H1 (cell line): ENCODE results near the gene PIGL. TPM values are rescaled to one million over a fixed set of nuclear protein-coding genes. Genes with fewer than 3 reads are reported as not detected.

Source experiments
- CTCF ChIA-PET: fragments of 300-600 bp; sonication (Branson Sonifier 250); formaldehyde crosslinking; loops from one replicate; lab custom pipeline; 2021; ENCODE audit not compliant: partially characterized antibody; lab: Charles Lee
- POLR2A ChIA-PET: fragments of 300-600 bp; sonication (Branson Sonifier 250); formaldehyde crosslinking; loops from one replicate; lab custom pipeline; 2021; ENCODE audit warnings: inconsistent platforms; ENCODE audit not compliant: partially characterized antibody; lab: Charles Lee
- DNase-seq, 2 experiments: peaks; one replicate each; pipeline versions ENCODE4 v3.0.0 to v3.0.0-alpha.2; 2010 to 2022; ENCODE audit warnings: low spot score in 2 of 2, low read depth in 1 of 2, mixed read lengths in 1 of 2
- FAIRE-seq: peaks from 2 replicates; lab custom pipeline; 2011; peaks lifted over from hg19 to GRCh38; lab: Jason Lieb, UNC
- H2AFZ ChIP-seq: 2 replicates; pipeline ENCODE4 v1.8.1; 2012; ENCODE audit warnings: low read length, inconsistent platforms
- H2AK5ac ChIP-seq: 2 replicates; pipeline ENCODE4 v1.6.1; 2013; ENCODE audit warnings: low read depth, low read length
- H2BK120ac ChIP-seq: replicated peaks from 2 replicates; pipeline ENCODE3; 2013; ENCODE audit warnings: low read depth, low read length, inconsistent platforms
- H2BK12ac ChIP-seq: 2 replicates; pipeline ENCODE4 v1.6.1; 2013; ENCODE audit warnings: low read depth, low read length
- H2BK15ac ChIP-seq: 2 replicates; pipeline ENCODE4 v1.6.1; 2013; ENCODE audit warnings: low read length
- H2BK20ac ChIP-seq: 2 replicates; pipeline ENCODE4 v1.6.1; 2013; ENCODE audit warnings: low read length
- H2BK5ac ChIP-seq: 2 replicates; pipeline ENCODE4 v1.6.1; 2013; ENCODE audit warnings: low read depth, low read length
- H3K14ac ChIP-seq: 2 replicates; pipeline ENCODE4 v1.6.1; 2013; ENCODE audit warnings: inconsistent platforms; ENCODE audit not compliant: insufficient read length
- H3K18ac ChIP-seq: 2 replicates; pipeline ENCODE4 v1.6.1; 2013; ENCODE audit warnings: low read length; ENCODE audit errors: extremely low read depth
- H3K23ac ChIP-seq: 2 replicates; pipeline ENCODE4 v1.6.1; 2013; ENCODE audit warnings: inconsistent platforms; ENCODE audit not compliant: insufficient read length
- H3K23me2 ChIP-seq: 2 replicates; pipeline ENCODE4 v1.6.1; 2013; ENCODE audit warnings: low read depth, low read length
- H3K27ac ChIP-seq: 2 replicates; pipeline ENCODE4 v1.6.1; 2011; ENCODE audit warnings: low read depth, low read length, inconsistent platforms
- H3K27me3 ChIP-seq, 4 experiments: replicated peaks in 1 of 4; 1 replicate in 1 of 4; 2 replicates in 3 of 4; pipeline versions ENCODE4 v1.6.1 to v1.8.1; 2011 to 2013; ENCODE audit warnings: low read length in 3 of 4, mild to moderate bottlenecking in 3 of 4, inconsistent platforms in 2 of 4, mixed read lengths in 2 of 4, moderate library complexity in 1 of 4; ENCODE audit not compliant: control insufficient read depth in 3 of 4, insufficient read depth in 3 of 4; ENCODE audit errors: extremely low read depth in 1 of 4
- H3K36me3 ChIP-seq, 4 experiments: 2 replicates each; pipeline versions ENCODE4 v1.6.1 to v1.8.1; 2011 to 2013; ENCODE audit warnings: mild to moderate bottlenecking in 4 of 4, low read length in 3 of 4, moderate library complexity in 2 of 4, control low read depth in 1 of 4, inconsistent platforms in 1 of 4; ENCODE audit not compliant: insufficient read depth in 4 of 4, control insufficient read depth in 2 of 4
- H3K4ac ChIP-seq: replicated peaks from 2 replicates; pipeline ENCODE3; 2013; ENCODE audit warnings: low read length, low read depth, mixed read lengths, inconsistent platforms; ENCODE audit not compliant: insufficient read length
- H3K4me1 ChIP-seq, 4 experiments: replicated peaks in 1 of 4; 1 replicate in 1 of 4; 2 replicates in 3 of 4; pipeline versions ENCODE4 v1.6.1 to v1.8.1; 2011 to 2013; ENCODE audit warnings: low read length in 3 of 4, inconsistent platforms in 2 of 4, mixed read lengths in 1 of 4; ENCODE audit not compliant: insufficient read depth in 4 of 4, control insufficient read depth in 3 of 4
- H3K4me2 ChIP-seq, 2 experiments: 2 replicates each; pipeline versions ENCODE4 v1.6.1 to v1.8.1; 2011 to 2013; ENCODE audit warnings: low read depth in 2 of 2, low read length in 2 of 2, control low read depth in 1 of 2, inconsistent platforms in 1 of 2, mild to moderate bottlenecking in 1 of 2; ENCODE audit not compliant: insufficient read depth in 1 of 2
- H3K4me3 ChIP-seq, 4 experiments: fragments of 200-600, 300-600 bp in 1 of 4; sonication (generic), shearing (Covaris generic), sonication (Bioruptor Twin) in 1 of 4; 2 replicates each; pipeline versions ENCODE4 v1.5.1 to v1.8.1; 2011 to 2016; ENCODE audit warnings: low read length in 4 of 4, low read depth in 3 of 4, control low read depth in 2 of 4, inconsistent platforms in 2 of 4, mild to moderate bottlenecking in 2 of 4, mixed read lengths in 1 of 4, moderate library complexity in 1 of 4; ENCODE audit not compliant: insufficient read depth in 2 of 4; ENCODE audit errors: extremely low read depth in 1 of 4
- H3K56ac ChIP-seq: replicated peaks from 2 replicates; pipeline ENCODE3; 2013; ENCODE audit warnings: low read depth, mild to moderate bottlenecking, mixed read lengths, low read length, inconsistent platforms; ENCODE audit not compliant: insufficient read length
- H3K79me1 ChIP-seq: 2 replicates; pipeline ENCODE4 v1.6.1; 2013; ENCODE audit warnings: low read depth, low read length, control low read depth
- H3K79me2 ChIP-seq, 2 experiments: 2 replicates each; pipeline versions ENCODE4 v1.6.1 to v1.8.1; 2012 to 2013; ENCODE audit warnings: low read length in 2 of 2, mild to moderate bottlenecking in 2 of 2, inconsistent platforms in 1 of 2; ENCODE audit not compliant: insufficient read depth in 2 of 2, control insufficient read depth in 1 of 2
- H3K9ac ChIP-seq, 4 experiments: replicated peaks in 1 of 4; 1 replicate in 1 of 4; 2 replicates in 3 of 4; pipeline versions ENCODE4 v1.6.1 to v1.8.1; 2011 to 2013; ENCODE audit warnings: low read depth in 3 of 4, low read length in 3 of 4, control low read depth in 2 of 4, mild to moderate bottlenecking in 2 of 4, moderate library complexity in 2 of 4, inconsistent platforms in 1 of 4; ENCODE audit errors: extremely low read depth in 1 of 4
- H3K9me3 ChIP-seq, 2 experiments: 2 replicates each; pipeline versions ENCODE4 v1.6.1 to v1.8.1; 2012 to 2013; ENCODE audit warnings: mild to moderate bottlenecking in 2 of 2, moderate library complexity in 2 of 2, control low read depth in 1 of 2, inconsistent platforms in 1 of 2, low read depth in 1 of 2, low read length in 1 of 2, mixed read lengths in 1 of 2; ENCODE audit not compliant: insufficient read depth in 2 of 2
- H4K20me1 ChIP-seq, 2 experiments: replicated peaks in 1 of 2; 2 replicates each; pipeline versions ENCODE3 to v1.8.1; 2011 to 2013; ENCODE audit warnings: inconsistent platforms in 2 of 2, low read length in 2 of 2, mild to moderate bottlenecking in 1 of 2; ENCODE audit not compliant: insufficient read depth in 2 of 2, control insufficient read depth in 1 of 2
- H4K5ac ChIP-seq: 2 replicates; pipeline ENCODE4 v1.6.1; 2013; ENCODE audit warnings: low read length, low read depth, mixed read lengths, inconsistent platforms; ENCODE audit not compliant: insufficient read length
- H4K8ac ChIP-seq: 2 replicates; pipeline ENCODE4 v1.8.0; 2013; ENCODE audit warnings: mild to moderate bottlenecking, moderate library complexity, low read length, inconsistent platforms; ENCODE audit not compliant: insufficient read depth; ENCODE audit errors: extremely low read depth
- H4K91ac ChIP-seq: replicated peaks from 2 replicates; pipeline ENCODE3; 2013; ENCODE audit warnings: low read length, mixed read lengths, inconsistent platforms; ENCODE audit not compliant: insufficient read length
- ATF3 ChIP-seq: IDR thresholded peaks from 2 replicates; pipeline ENCODE4 v1.6.1; 2011; ENCODE audit warnings: low read depth, mild to moderate bottlenecking, low read length; ENCODE audit not compliant: insufficient read depth
- JUND ChIP-seq: IDR thresholded peaks from 2 replicates; pipeline ENCODE4 v1.6.1; 2011; ENCODE audit warnings: mild to moderate bottlenecking, improper control_type of control experiment, low read length
- POU5F1 ChIP-seq: IDR thresholded peaks from 2 replicates; pipeline ENCODE4 v1.6.1; 2011; ENCODE audit warnings: low read depth, mild to moderate bottlenecking, low read length, moderate library complexity
- SIX5 ChIP-seq: IDR thresholded peaks from 2 replicates; pipeline ENCODE4 v1.6.1; 2011; ENCODE audit warnings: mild to moderate bottlenecking, low read depth, low read length
- ZNF274 ChIP-seq: IDR thresholded peaks from 2 replicates; pipeline ENCODE4 v1.7.0; 2012; ENCODE audit warnings: low read length, borderline replicate concordance; ENCODE audit errors: extremely low read depth
- WGBS, 2 experiments: shearing (Covaris generic) in 1 of 2; methylation state at CpG; one replicate each; pipeline versions ENCODE4 v1.1.6 to v1.1.7; 2013 to 2015; ENCODE audit warnings: low lambda C conversion rate in 2 of 2, mixed read lengths in 2 of 2, inconsistent platforms in 1 of 2, low coverage in 1 of 2, missing lambda C conversion rate in 1 of 2; ENCODE audit not compliant: insufficient replicate concordance in 2 of 2, insufficient coverage in 1 of 2, insufficient read length in 1 of 2; ENCODE audit errors: extremely low coverage in 1 of 2, missing lambda C conversion rate in 1 of 2; 5-methylcytosine and 5-hydroxymethylcytosine counted together
- polyA plus RNA-seq, 7 experiments: library from polyadenylated mRNA; depleted of rRNA in 3 of 7; stranded (reverse) in 5 of 7; unstranded in 2 of 7; fragments of >200 nt in 5 of 7; fragments of 200-250 nt in 2 of 7; gene quantifications; 1 replicate in 5 of 7; 2 replicates in 1 of 7; 4 replicates in 1 of 7; pipeline versions ENCODE4 v1.2.1 to v1.2.3, GENCODE V29; 2011 to 2013; ENCODE audit warnings: missing spikeins in 2 of 7, mixed read lengths in 2 of 7
- total RNA-seq: library from RNA; stranded (reverse); fragmentation: NEBNext Ultra II Directional; extraction: Animal tissue kit (Norgen Biotek cat#: 25700); gene quantifications from 2 replicates; pipeline ENCODE4 v1.2.1, GENCODE V29; 2021

PIGL gene
- total and polyA plus RNA-seq, 2 of the 8 experiments (the other 6 are each of a cell fraction or from before 2014, with no cell fraction given), result 28.4 to 30.8 TPM

GRCh38 chr17:16250635-16251034, 33.6 kb downstream of the PIGL start:
- no peak overlapping the region for H4K5ac ChIP-seq
- no peak overlapping the region for H3K23ac ChIP-seq
- DNase-seq (no peak), FAIRE-seq (no peak)
- H2BK120ac ChIP-seq, result no peak overlapping the region
- H2BK20ac ChIP-seq, result no peak overlapping the region
- H2BK15ac ChIP-seq, result no peak overlapping the region
- no peak overlapping the region for H3K4me3 ChIP-seq
- no peaks in the 10 kb centered on the region for H3K79me2 ChIP-seq
- no peaks in the 10 kb centered on the region for H3K36me3 ChIP-seq
- 95% methylated on average over 1 of the region's 1 CpG; no CpG with 5 or more reads in 1 of the 2 experiments for WGBS, 2 experiments
- no peaks in the 10 kb centered on the region for H3K27me3 ChIP-seq
- H3K23me2 ChIP-seq, result no peaks in the 10 kb centered on the region
- H3K18ac ChIP-seq, result no peak overlapping the region
- H2AK5ac ChIP-seq, result no peak overlapping the region
- peaks cover 2% of the 10 kb centered on the region; the same call in 1 of the 2 replicates for H3K79me1 ChIP-seq
- H2BK12ac ChIP-seq, result no peak overlapping the region
- no peak overlapping the region for H2AFZ ChIP-seq
- CTCF ChIA-PET, result interaction anchor here (1.1 to 1.3 kb wide), 2 partner anchors 36 to 113 kb away, joined by 3 to 7 read pairs; no protein-coding TSS in a partner anchor
- H3K4ac ChIP-seq, result no peak overlapping the region
- POLR2A ChIA-PET, result no interaction called here
- H3K9ac ChIP-seq, result no peak overlapping the region
- H3K9me3 ChIP-seq, result no peaks in the 10 kb centered on the region
- H3K56ac ChIP-seq, result no peak overlapping the region
- H3K27ac ChIP-seq, result no peak overlapping the region
- peaks cover 2 to 8% (median 3%) of the 10 kb centered on the region in 4 experiments; a peak in 4 of 7 replicates for H3K4me1 ChIP-seq
- H4K20me1 ChIP-seq, result no peaks in the 10 kb centered on the region
- H4K8ac ChIP-seq, result no peak overlapping the region
- H4K91ac ChIP-seq, result no peak overlapping the region
- H2BK5ac ChIP-seq, result no peak overlapping the region
- H3K14ac ChIP-seq, result no peak overlapping the region
- no peak overlapping the region for H3K4me2 ChIP-seq
- TF ChIP-seq ZNF274 (no peak), POU5F1 (no peak), ATF3 (no peak), JUND (no peak), SIX5 (no peak)
